NCI-H345 (cell line): ENCODE data around the gene ZBED4.
A peak's percentile ranks its signal among the peaks of the same experiment; 100 is the strongest.

ENCODE experiments used
- DNase-seq: peaks from one replicate; lab custom pipeline; 2025; lab: John Stamatoyannopoulos, UW

The ZBED4 gene

GRCh38 chr22:49936018-49936972 is 82.7 kb downstream of the ZBED4 start:
- peak; percentile 57 for DNase-seq

GRCh38 chr22:49936973-49937757 is 83.5 kb downstream of the ZBED4 start:
- no peak for DNase-seq

GRCh38 chr22:49937758-49938564 is 84.3 kb downstream of the ZBED4 start:
- no peak for DNase-seq

GRCh38 chr22:49938565-49939136 is 85.0 kb downstream of the ZBED4 start:
- no peak for DNase-seq
